Astrocyte (in vitro differentiated cells and primary cell): Measurements from ENCODE around the gene PLCB4.

Experiments
- CTCF ChIP-seq: IDR thresholded peaks from 2 replicates; pipeline ENCODE4 v1.5.1; 2011; ENCODE audit warnings: low read depth, mild to moderate bottlenecking, inconsistent platforms, low read length, moderate library complexity; ENCODE audit not compliant: insufficient read depth
- EZH2 ChIP-seq: IDR thresholded peaks from 2 replicates; pipeline ENCODE4 v1.6.1; 2012; ENCODE audit warnings: mild to moderate bottlenecking, low read length, inconsistent platforms; ENCODE audit not compliant: insufficient read depth

- TF ChIP-seq EZH2 = no peak
- TF ChIP-seq CTCF = no peak
Observed at GRCh38 chr20:9403448-9403847, 334.6 kb downstream of the PLCB4 start.
